MM.1S (cell line): Measurements from ENCODE around the gene CIBAR2.

Source experiments
- DNase-seq: peaks from one replicate; pipeline ENCODE4 v3.0.0-alpha.2; 2015
- H2AFZ ChIP-seq: fragments of 300-600 bp; sonication (generic); 2 replicates; pipeline ENCODE4 v1.6.0; 2016; ENCODE audit warnings: antibody characterized with exemption, low read length
- H3F3A ChIP-seq: fragments of 300-600 bp; sonication (generic); 2 replicates; pipeline ENCODE4 v1.6.1; 2016; ENCODE audit warnings: mild to moderate bottlenecking, antibody characterized with exemption, low read length, moderate library complexity, mixed read lengths; ENCODE audit not compliant: insufficient read depth
- H3K27ac ChIP-seq: fragments of 300-600 bp; sonication (generic); 2 replicates; pipeline ENCODE4 v1.5.1; 2016; ENCODE audit warnings: mild to moderate bottlenecking, low read length
- H3K27me3 ChIP-seq: fragments of 300-600 bp; sonication (generic); replicated peaks from 2 replicates; pipeline ENCODE4 v1.6.0; 2016; ENCODE audit warnings: low read length; ENCODE audit not compliant: insufficient read depth
- H3K36me3 ChIP-seq: fragments of 300-600 bp; sonication (generic); replicated peaks from 2 replicates; pipeline ENCODE4 v1.6.1; 2016; ENCODE audit warnings: mild to moderate bottlenecking, low read length, mixed read lengths; ENCODE audit not compliant: insufficient read depth
- H3K4me1 ChIP-seq: fragments of 300-600 bp; sonication (generic); 2 replicates; pipeline ENCODE4 v1.6.1; 2016; ENCODE audit warnings: low read length, mixed read lengths
- H3K4me2 ChIP-seq: fragments of 300-600 bp; sonication (generic); 2 replicates; pipeline ENCODE4 v1.6.0; 2016; ENCODE audit warnings: low read depth, low read length
- H3K4me3 ChIP-seq: fragments of 300-600 bp; sonication (generic); 2 replicates; pipeline ENCODE4 v1.5.1; 2016; ENCODE audit warnings: low read length, mixed read lengths
- H3K79me2 ChIP-seq: fragments of 300-600 bp; sonication (generic); 2 replicates; pipeline ENCODE4 v1.6.1; 2016; ENCODE audit warnings: mixed run types, low read length, mixed read lengths
- H3K9ac ChIP-seq: fragments of 300-600 bp; sonication (generic); 2 replicates; pipeline ENCODE4 v1.6.1; 2016; ENCODE audit warnings: low read length, mixed read lengths
- H3K9me2 ChIP-seq: fragments of 300-600 bp; sonication (generic); replicated peaks from 2 replicates; pipeline ENCODE4 v1.6.1; 2016; ENCODE audit warnings: mild to moderate bottlenecking, low read length, mixed read lengths; ENCODE audit not compliant: insufficient read depth
- H3K9me3 ChIP-seq: fragments of 300-600 bp; sonication (generic); replicated peaks from 2 replicates; pipeline ENCODE4 v1.6.1; 2016; ENCODE audit warnings: mild to moderate bottlenecking, low read length, mixed read lengths; ENCODE audit not compliant: insufficient read depth
- H4K20me1 ChIP-seq: fragments of 300-600 bp; sonication (generic); 2 replicates; pipeline ENCODE4 v1.6.1; 2016; ENCODE audit warnings: mild to moderate bottlenecking, low read length, moderate library complexity, mixed read lengths; ENCODE audit not compliant: insufficient read depth
- EZH2 ChIP-seq: fragments of 300-600 bp; sonication (generic); optimal IDR thresholded peaks from 2 replicates; pipeline ENCODE3; 2017; ENCODE audit warnings: low read depth, mild to moderate bottlenecking, antibody characterized with exemption, low read length, mixed read lengths
- EZH2phosphoT487 ChIP-seq: fragments of 300-600 bp; sonication (generic); IDR thresholded peaks from 2 replicates; pipeline ENCODE4 v1.6.1; 2018; ENCODE audit warnings: antibody characterized with exemption, low read length
- TF ChIP-seq, protein P1 (sequence below): fragments of 300-600 bp; sonication (generic); IDR thresholded peaks from 2 replicates; pipeline ENCODE4 v1.5.1; 2016; ENCODE audit warnings: antibody characterized with exemption, low read length, mixed read lengths

The CIBAR2 gene

DNA sequence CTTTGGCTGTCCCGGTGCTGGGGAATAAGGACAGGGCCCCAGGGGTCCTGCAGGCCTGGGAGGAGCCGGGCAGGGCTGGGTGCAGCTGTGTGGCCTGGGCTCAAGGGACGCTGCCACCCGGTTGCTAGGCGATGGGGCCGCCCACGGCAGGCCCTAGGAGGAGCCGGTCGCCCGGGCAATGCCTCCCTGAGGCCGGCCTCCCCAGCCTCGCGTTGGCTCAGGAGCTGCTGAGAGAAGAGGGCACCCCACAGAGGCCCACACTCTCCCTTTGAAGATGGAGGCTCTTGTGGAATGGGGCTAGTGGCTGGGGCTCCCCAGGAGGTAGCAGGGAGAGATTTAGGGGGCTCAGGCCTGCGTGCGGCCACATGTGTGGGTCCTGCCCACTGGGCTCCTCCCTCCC lies at the start of gene CIBAR2:
CIBAR2 (minus strand) TSS at position 109 of the 400 bp plus-strand sequence. CDS start 120 bp downstream, outside the sequence.
- no peaks in the 10 kb centered on the region for H3K9me2 ChIP-seq
- no peaks in the 10 kb centered on the region for H3F3A ChIP-seq
- no peak within 1 kb of the TSS for H3K9ac ChIP-seq
- no peak within 1 kb of the TSS for H2AFZ ChIP-seq
- H3K36me3 ChIP-seq = no peaks in the 10 kb centered on the region
- H3K27ac ChIP-seq = no peak within 1 kb of the TSS
- no peak for DNase-seq
- H3K27me3 ChIP-seq = peaks cover 30% of the 10 kb centered on the region
- H3K4me1 ChIP-seq = no peaks in the 10 kb centered on the region
- TF ChIP-seq EZH2phosphoT487 = no peak
- TF ChIP-seq, protein P1, sequence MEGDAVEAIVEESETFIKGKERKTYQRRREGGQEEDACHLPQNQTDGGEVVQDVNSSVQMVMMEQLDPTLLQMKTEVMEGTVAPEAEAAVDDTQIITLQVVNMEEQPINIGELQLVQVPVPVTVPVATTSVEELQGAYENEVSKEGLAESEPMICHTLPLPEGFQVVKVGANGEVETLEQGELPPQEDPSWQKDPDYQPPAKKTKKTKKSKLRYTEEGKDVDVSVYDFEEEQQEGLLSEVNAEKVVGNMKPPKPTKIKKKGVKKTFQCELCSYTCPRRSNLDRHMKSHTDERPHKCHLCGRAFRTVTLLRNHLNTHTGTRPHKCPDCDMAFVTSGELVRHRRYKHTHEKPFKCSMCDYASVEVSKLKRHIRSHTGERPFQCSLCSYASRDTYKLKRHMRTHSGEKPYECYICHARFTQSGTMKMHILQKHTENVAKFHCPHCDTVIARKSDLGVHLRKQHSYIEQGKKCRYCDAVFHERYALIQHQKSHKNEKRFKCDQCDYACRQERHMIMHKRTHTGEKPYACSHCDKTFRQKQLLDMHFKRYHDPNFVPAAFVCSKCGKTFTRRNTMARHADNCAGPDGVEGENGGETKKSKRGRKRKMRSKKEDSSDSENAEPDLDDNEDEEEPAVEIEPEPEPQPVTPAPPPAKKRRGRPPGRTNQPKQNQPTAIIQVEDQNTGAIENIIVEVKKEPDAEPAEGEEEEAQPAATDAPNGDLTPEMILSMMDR = no peak
- no peak within 1 kb of the TSS for H3K4me2 ChIP-seq
- no peak within 1 kb of the TSS for H3K4me3 ChIP-seq
- H3K9me3 ChIP-seq = no peaks in the 10 kb centered on the region
- no peaks in the 10 kb centered on the region for H3K79me2 ChIP-seq
- H4K20me1 ChIP-seq = no peaks in the 10 kb centered on the region

DNA sequence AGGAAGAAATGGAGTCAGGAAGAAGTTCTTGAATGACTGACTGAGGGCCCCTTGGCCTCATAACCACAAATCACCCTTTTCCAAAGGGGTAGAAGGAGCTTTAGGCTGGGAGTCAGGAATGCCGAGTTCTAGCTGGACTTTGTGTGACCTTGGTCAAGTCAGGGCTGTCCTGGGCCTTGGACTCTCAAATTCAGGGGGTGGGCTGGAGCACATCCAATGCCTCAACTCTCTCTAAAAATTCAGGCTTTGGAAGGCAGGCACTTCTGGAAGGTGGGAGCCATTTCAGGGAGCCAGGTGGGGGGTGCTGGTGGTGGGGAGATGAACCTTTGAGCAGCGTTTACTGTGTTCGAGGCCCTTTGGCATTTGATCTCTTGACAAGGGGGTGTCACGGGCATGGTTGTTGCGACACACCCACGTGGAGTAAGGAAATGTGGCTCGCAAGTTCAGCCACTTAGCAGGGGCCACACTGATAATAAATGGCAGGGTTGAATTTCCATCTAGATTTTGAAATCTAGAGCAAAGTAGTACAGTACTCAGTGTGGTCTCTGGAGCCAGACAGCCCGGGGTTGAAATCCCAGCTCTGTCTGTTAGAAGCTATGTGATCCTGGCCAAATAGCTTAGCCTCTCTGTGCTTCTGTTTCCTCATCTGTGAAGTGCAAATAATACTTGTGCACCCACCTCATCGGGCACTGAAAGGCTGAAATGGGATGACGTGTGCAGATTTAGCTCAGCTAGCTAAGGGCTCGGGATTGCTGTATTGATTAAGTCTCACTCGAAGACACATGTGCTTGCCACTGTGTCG lies 47.1 kb upstream of the CIBAR2 start:
- H3K9me2 ChIP-seq = no peaks in the 10 kb centered on the region
- H3K36me3 ChIP-seq = no peaks in the 10 kb centered on the region
- no peak for TF ChIP-seq EZH2
- TF ChIP-seq, protein P1 = no peak
- no peak for TF ChIP-seq EZH2phosphoT487
- H3K79me2 ChIP-seq = no peaks in the 10 kb centered on the region
- H3K9me3 ChIP-seq = no peaks in the 10 kb centered on the region
- no peak for DNase-seq
- H3K9ac ChIP-seq = no peak overlapping the region
- no peaks in the 10 kb centered on the region for H3K4me1 ChIP-seq
- no peak overlapping the region for H3K4me3 ChIP-seq
- H2AFZ ChIP-seq = no peak overlapping the region
- H3F3A ChIP-seq = no peaks in the 10 kb centered on the region
- peaks cover 60% of the 10 kb centered on the region for H3K27me3 ChIP-seq
- H4K20me1 ChIP-seq = no peaks in the 10 kb centered on the region
- no peak overlapping the region for H3K27ac ChIP-seq
- H3K4me2 ChIP-seq = no peak overlapping the region

DNA sequence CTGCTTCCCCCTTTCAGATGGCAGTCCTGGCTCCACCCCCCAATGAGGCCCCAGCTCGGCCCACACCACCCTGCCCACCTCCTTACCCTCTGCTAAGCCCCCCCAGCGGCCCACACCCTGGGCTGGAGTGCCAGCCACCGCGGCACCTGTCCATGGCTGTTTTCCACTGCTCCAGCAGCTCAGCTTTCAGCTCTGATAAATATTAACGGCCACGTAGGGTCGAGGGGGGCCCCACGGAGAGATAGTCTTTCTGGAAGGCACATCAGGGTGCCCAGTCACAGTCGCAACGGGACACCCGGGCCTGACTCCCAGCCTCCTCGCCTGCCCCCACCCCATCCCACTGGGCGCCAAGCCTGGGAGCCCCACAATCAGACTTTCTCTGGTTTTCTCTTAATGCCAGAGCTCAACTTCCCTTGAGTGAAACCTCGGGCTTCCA lies 46.5 kb upstream of the CIBAR2 start:
- no peak overlapping the region for H3K4me2 ChIP-seq
- H3K9ac ChIP-seq = no peak overlapping the region
- H3K79me2 ChIP-seq = no peaks in the 10 kb centered on the region
- H3K4me1 ChIP-seq = no peaks in the 10 kb centered on the region
- H3K27ac ChIP-seq = no peak overlapping the region
- no peak overlapping the region for H3K4me3 ChIP-seq
- TF ChIP-seq EZH2phosphoT487 = no peak
- TF ChIP-seq EZH2 = no peak
- TF ChIP-seq, protein P1 = no peak
- no peaks in the 10 kb centered on the region for H3K36me3 ChIP-seq
- H4K20me1 ChIP-seq = no peaks in the 10 kb centered on the region
- no peak overlapping the region for H2AFZ ChIP-seq
- peaks cover 61% of the 10 kb centered on the region for H3K27me3 ChIP-seq
- H3K9me3 ChIP-seq = no peaks in the 10 kb centered on the region
- no peaks in the 10 kb centered on the region for H3K9me2 ChIP-seq
- no peaks in the 10 kb centered on the region for H3F3A ChIP-seq
- DNase-seq = no peak
